Caco-2 (cell line): ENCODE measurements around the gene PVR. TPM values are rescaled to one million over a fixed set of nuclear protein-coding genes. Genes with fewer than 3 reads are reported as not detected.

Experiments used
- BruUV-seq: library from RNA; stranded (reverse); fragments of 400-500 nt; replicated peaks from 2 replicates; lab custom pipeline; 2021; lab: Mats Ljungman, UMichigan
- CTCF ChIA-PET: fragments of 300-600 bp; sonication (Branson Sonifier 250); formaldehyde crosslinking; loops from one replicate; lab custom pipeline; 2022; ENCODE audit warnings: antibody characterized with exemption; lab: Charles Lee
- POLR2A ChIA-PET: fragments of 300-600 bp; sonication (Branson Sonifier 250); formaldehyde crosslinking; loops from one replicate; lab custom pipeline; 2022; ENCODE audit warnings: antibody characterized with exemption; lab: Charles Lee
- DNase-seq, 2 experiments: peaks; one replicate each; pipeline versions ENCODE4 v3.0.0 to v3.0.0-alpha.2; 2020 to 2022
- H3K27me3 ChIP-seq: replicated peaks from 2 replicates; pipeline ENCODE4 v1.6.0; 2011; ENCODE audit warnings: low read length; ENCODE audit not compliant: control insufficient read depth, insufficient read depth
- H3K36me3 ChIP-seq: 2 replicates; pipeline ENCODE4 v1.5.1; 2011; ENCODE audit warnings: low read length; ENCODE audit not compliant: control insufficient read depth, insufficient read depth
- H3K4me1 ChIP-seq: fragments of 250-450 bp; sonication (Bioruptor Pico); 2 replicates; pipeline ENCODE4 v1.5.1; 2020; ENCODE audit warnings: mild to moderate bottlenecking
- H3K4me3 ChIP-seq: 2 replicates; pipeline ENCODE4 v1.5.1; 2011; ENCODE audit warnings: low read depth, mild to moderate bottlenecking, control low read depth, low read length
- H3K9me3 ChIP-seq: fragments of 250-450 bp; sonication (Bioruptor Pico); 2 replicates; pipeline ENCODE4 v1.5.1; 2020; ENCODE audit warnings: mild to moderate bottlenecking, moderate library complexity
- H3K27ac Mint-ChIP-seq: one replicate; pipeline ENCODE4 v1.8.0; 2022; ENCODE audit warnings: mixed read lengths; ENCODE audit not compliant: unreplicated experiment
- H3K27me3 Mint-ChIP-seq: one replicate; pipeline ENCODE4 v1.8.0; 2022; ENCODE audit warnings: mixed read lengths; ENCODE audit not compliant: insufficient read depth, unreplicated experiment
- H3K36me3 Mint-ChIP-seq: one replicate; pipeline ENCODE4 v1.8.0; 2022; ENCODE audit warnings: mild to moderate bottlenecking, mixed read lengths; ENCODE audit not compliant: insufficient read depth, unreplicated experiment
- H3K4me1 Mint-ChIP-seq: one replicate; pipeline ENCODE4 v1.8.0; 2022; ENCODE audit warnings: low read depth, mixed read lengths; ENCODE audit not compliant: unreplicated experiment
- H3K4me3 Mint-ChIP-seq: one replicate; pipeline ENCODE4 v1.8.0; 2022; ENCODE audit warnings: mild to moderate bottlenecking, moderate library complexity, mixed read lengths; ENCODE audit not compliant: unreplicated experiment
- H3K9me3 Mint-ChIP-seq: one replicate; pipeline ENCODE4 v1.8.0; 2022; ENCODE audit warnings: mixed read lengths; ENCODE audit not compliant: unreplicated experiment
- intact Hi-C: fragments of 100-400 bp; cut with micrococcal nuclease; formaldehyde crosslinking; loops from one replicate; pipeline ENCODE4 v1.10.0; 2022; ENCODE audit not compliant: unreplicated experiment
- total RNA-seq: library from RNA; stranded (reverse); gene quantifications from 2 replicates; pipeline ENCODE4 v1.2.3, GENCODE V29; 2022
- TF ChIP-seq, protein P1 (sequence below), 2 experiments: fragments of 200-600 bp in 1 of 2; IDR thresholded peaks; 1 replicate in 1 of 2; 2 replicates in 1 of 2; pipeline versions ENCODE4 v1.5.1 to v1.8.0; 2011 to 2022; ENCODE audit warnings: antibody characterized with exemption in 1 of 2, control low read depth in 1 of 2, inconsistent platforms in 1 of 2, low read depth in 1 of 2, low read length in 1 of 2, mild to moderate bottlenecking in 1 of 2, moderate library complexity in 1 of 2; ENCODE audit not compliant: insufficient read depth in 1 of 2, severe bottlenecking in 1 of 2, unreplicated experiment in 1 of 2

PVR gene
- total RNA-seq, 1 experiment from 2014 or later: 86.5 TPM

DNA sequence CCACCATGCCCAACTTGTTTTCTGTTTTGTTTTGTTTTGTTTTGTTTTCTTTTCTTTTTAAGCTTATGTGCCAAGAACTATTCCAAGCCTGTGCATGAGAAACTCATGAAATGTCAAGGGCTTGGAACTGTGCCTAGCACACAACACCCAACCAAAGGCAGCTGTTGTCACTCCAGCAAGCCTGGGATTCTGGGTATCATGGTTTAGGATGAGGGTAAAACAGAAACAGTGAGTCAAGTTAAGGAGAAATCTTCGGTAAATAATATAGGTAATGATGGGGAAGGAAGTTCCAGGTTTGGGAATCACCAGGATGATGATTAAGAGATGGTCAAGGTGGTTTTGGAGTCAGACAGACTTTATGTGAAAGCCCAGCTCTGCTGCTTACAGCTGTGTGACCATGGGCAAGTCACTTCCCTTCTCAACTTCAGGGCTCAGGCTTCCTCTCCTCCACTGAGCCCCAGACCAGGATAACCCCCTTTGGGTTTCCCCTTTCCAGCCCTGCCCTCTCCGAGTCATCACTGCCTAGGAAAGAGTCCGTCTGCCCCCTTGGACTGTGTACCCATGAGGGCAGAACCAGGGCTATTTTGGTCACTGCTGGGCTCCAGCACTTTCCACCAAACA lies 5.0 kb downstream of the PVR start:
- Histone ChIP-seq H3K9me3 (no peaks in the 10 kb centered on the region), H3K27me3 (no peaks in the 10 kb centered on the region), H3K36me3 (peaks cover 22% of the 10 kb centered on the region), H3K4me3 (no peak overlapping the region), H3K4me1 (peaks cover 8% of the 10 kb centered on the region; the same call in 1 of the 2 replicates)
- ChIA-PET POLR2A (interaction anchor here (0.6 to 0.7 kb wide), 2 partner anchors 93 to 802 kb away, joined by 3 read pairs; no protein-coding TSS in a partner anchor), CTCF (interaction anchor here (0.6 to 1.3 kb wide), 4 partner anchors 38 to 552 kb away, joined by 3 to 4 read pairs (median 4); no protein-coding TSS in a partner anchor)
- BruUV-seq: no TSS peak
- no peak for DNase-seq
- Mint-ChIP-seq H3K27me3 (no peaks in the 10 kb centered on the region), H3K9me3 (no peaks in the 10 kb centered on the region), H3K4me1 (peaks cover 12% of the 10 kb centered on the region), H3K27ac (no peak overlapping the region), H3K36me3 (peaks cover 94% of the 10 kb centered on the region), H3K4me3 (no peak overlapping the region)
- TF ChIP-seq, protein P1, sequence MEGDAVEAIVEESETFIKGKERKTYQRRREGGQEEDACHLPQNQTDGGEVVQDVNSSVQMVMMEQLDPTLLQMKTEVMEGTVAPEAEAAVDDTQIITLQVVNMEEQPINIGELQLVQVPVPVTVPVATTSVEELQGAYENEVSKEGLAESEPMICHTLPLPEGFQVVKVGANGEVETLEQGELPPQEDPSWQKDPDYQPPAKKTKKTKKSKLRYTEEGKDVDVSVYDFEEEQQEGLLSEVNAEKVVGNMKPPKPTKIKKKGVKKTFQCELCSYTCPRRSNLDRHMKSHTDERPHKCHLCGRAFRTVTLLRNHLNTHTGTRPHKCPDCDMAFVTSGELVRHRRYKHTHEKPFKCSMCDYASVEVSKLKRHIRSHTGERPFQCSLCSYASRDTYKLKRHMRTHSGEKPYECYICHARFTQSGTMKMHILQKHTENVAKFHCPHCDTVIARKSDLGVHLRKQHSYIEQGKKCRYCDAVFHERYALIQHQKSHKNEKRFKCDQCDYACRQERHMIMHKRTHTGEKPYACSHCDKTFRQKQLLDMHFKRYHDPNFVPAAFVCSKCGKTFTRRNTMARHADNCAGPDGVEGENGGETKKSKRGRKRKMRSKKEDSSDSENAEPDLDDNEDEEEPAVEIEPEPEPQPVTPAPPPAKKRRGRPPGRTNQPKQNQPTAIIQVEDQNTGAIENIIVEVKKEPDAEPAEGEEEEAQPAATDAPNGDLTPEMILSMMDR (IDR thresholded peaks at IDR 0.05; ENCODE audit: insufficient read depth in 1 of 2, low read depth in 1 of 2, low read length in 1 of 2, severe bottlenecking in 1 of 2, unreplicated experiment in 1 of 2): no peak
- intact Hi-C loops: no loop called here

DNA sequence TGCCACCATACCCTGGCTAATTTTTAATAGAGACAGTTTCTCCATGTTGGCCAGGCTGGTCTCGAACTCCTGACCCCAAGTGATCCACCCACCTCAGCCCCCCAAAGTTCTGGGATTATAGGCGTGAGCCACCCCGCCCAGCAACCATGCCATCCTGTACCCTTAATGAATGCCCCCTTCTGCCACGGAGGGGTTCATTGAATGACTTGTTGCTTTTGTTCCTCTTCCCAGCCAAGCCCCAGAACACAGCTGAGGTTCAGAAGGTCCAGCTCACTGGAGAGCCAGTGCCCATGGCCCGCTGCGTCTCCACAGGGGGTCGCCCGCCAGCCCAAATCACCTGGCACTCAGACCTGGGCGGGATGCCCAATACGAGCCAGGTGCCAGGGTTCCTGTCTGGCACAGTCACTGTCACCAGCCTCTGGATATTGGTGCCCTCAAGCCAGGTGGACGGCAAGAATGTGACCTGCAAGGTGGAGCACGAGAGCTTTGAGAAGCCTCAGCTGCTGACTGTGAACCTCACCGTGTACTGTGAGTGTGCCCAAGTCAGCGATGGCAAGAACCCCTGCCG lies 6.0 kb downstream of the PVR start:
- TF ChIP-seq, protein P1 (IDR thresholded peaks at IDR 0.05; ENCODE audit: insufficient read depth in 1 of 2, low read depth in 1 of 2, low read length in 1 of 2, severe bottlenecking in 1 of 2, unreplicated experiment in 1 of 2): no peak
- peaks cover 22% of the 10 kb centered on the region for H3K36me3 ChIP-seq
- Mint-ChIP-seq H3K4me3 (no peak overlapping the region), H3K36me3 (peaks cover 94% of the 10 kb centered on the region), H3K27me3 (no peaks in the 10 kb centered on the region), H3K27ac (peak overlapping the region; percentile 72), H3K9me3 (no peaks in the 10 kb centered on the region), H3K4me1 (peaks cover 12% of the 10 kb centered on the region)
- no peak overlapping the region for H3K4me3 ChIP-seq
- no TSS peak for BruUV-seq
- intact Hi-C loops: no loop called here
- no peaks in the 10 kb centered on the region for H3K27me3 ChIP-seq
- ChIA-PET POLR2A (no interaction called here), CTCF (interaction anchor here (0.7 to 1.3 kb wide), 2 partner anchors 39 to 47 kb away, joined by 4 to 6 read pairs; no protein-coding TSS in a partner anchor)
- DNase-seq: no peak
- H3K9me3 ChIP-seq: no peaks in the 10 kb centered on the region
- H3K4me1 ChIP-seq: peaks cover 8% of the 10 kb centered on the region; the same call in 1 of the 2 replicates

DNA sequence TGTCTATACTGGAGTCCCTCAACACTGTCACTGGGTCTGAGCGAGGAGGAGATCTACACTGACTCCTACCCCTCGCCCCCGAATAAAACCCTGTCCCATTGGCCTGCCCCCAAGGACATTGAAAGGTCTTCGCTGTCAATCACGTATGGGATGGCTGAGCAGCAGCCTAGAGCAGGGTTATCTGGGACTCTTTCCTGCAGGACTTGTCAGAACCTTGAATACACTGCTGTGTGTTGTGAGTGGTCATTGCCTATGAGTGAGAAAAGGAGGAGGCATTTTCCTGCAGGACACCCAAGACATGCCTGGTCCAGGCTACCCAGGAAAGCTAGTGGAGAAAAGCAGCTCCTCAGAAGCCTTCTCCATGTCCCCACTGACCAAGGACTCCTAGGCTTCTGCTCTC lies 9.6 kb downstream of the PVR start:
- Mint-ChIP-seq H3K4me3 (no peak overlapping the region), H3K27me3 (no peaks in the 10 kb centered on the region), H3K36me3 (peaks cover 100% of the 10 kb centered on the region), H3K27ac (peak overlapping the region; percentile 31), H3K4me1 (peaks cover 29% of the 10 kb centered on the region), H3K9me3 (no peaks in the 10 kb centered on the region)
- CTCF ChIA-PET: no interaction called here
- BruUV-seq: no TSS peak
- TF ChIP-seq, protein P1 (IDR thresholded peaks at IDR 0.05; ENCODE audit: insufficient read depth in 1 of 2, low read depth in 1 of 2, low read length in 1 of 2, severe bottlenecking in 1 of 2, unreplicated experiment in 1 of 2): no peak
- H3K27me3 ChIP-seq: no peaks in the 10 kb centered on the region
- H3K4me3 ChIP-seq: no peak overlapping the region
- no peaks in the 10 kb centered on the region for H3K9me3 ChIP-seq
- DNase-seq: no peak
- POLR2A ChIA-PET: interaction anchor here (0.6 kb wide), 1 partner anchor 9 kb away, joined by 9 read pairs; no protein-coding TSS in a partner anchor
- H3K4me1 ChIP-seq: no peaks in the 10 kb centered on the region; the same call in 1 of the 2 replicates
- peaks cover 36% of the 10 kb centered on the region for H3K36me3 ChIP-seq
- intact Hi-C loops: no loop called here
